ENCODE results near the gene CDC23.
"Not testable (repeated sequence)": the region's sequence is repeated elsewhere in the genome, so short reads cannot be mapped to it uniquely, and the experiment has no call there.

Gene CDC23

GRCh38 chr5:138212828-138213160, 329 bp downstream of the CDC23 start:
- no peak for DNase-seq
- in situ Hi-C loops (cut with HindIII; ENCODE audit: low pct_ligation_motif_present, low sequenced_read_pairs) = no loop called here

GRCh38 chr5:138210985-138211384, 2.1 kb downstream of the CDC23 start:
- DNase-seq = no peak
- Histone ChIP-seq H3K36me3 (replicated peaks) (peaks cover 2% of the 10 kb centered on the region), H3K27me3 (replicated peaks) (no peaks in the 10 kb centered on the region), H3K27ac (no peak overlapping the region), H3K4me3 (ENCODE audit: low read depth, low read length) (no peak overlapping the region)
- TF ChIP-seq CTCF (IDR thresholded peaks at IDR 0.05; ENCODE audit: low read depth, low read length, missing control alignments) = no peak
- in situ Hi-C loops (cut with HindIII; ENCODE audit: low pct_ligation_motif_present, low sequenced_read_pairs) = no loop called here

More at GRCh38 chr5:138212828-138213160, 329 bp downstream of the CDC23 start:
- H3K4me3 ChIP-seq (ENCODE audit: low read depth, low read length) = peak overlapping the region; percentile 99
- peaks cover 2% of the 10 kb centered on the region for H3K36me3 ChIP-seq (replicated peaks)
- H3K27me3 ChIP-seq (replicated peaks) = no peaks in the 10 kb centered on the region
- no peak for TF ChIP-seq CTCF (IDR thresholded peaks at IDR 0.05; ENCODE audit: low read depth, low read length, missing control alignments)
- peak overlapping the region; percentile 89 for H3K27ac ChIP-seq

GRCh38 chr5:138193859-138194258, 19.3 kb downstream of the CDC23 start:
- in situ Hi-C loops (cut with HindIII; ENCODE audit: low pct_ligation_motif_present, low sequenced_read_pairs); DNase-seq; H3K27me3 ChIP-seq (replicated peaks); H3K27ac ChIP-seq; H3K4me3 ChIP-seq (ENCODE audit: low read depth, low read length): not testable (repeated sequence)
- peaks cover 34% of the 10 kb centered on the region for H3K36me3 ChIP-seq (replicated peaks)

- in situ Hi-C loops (cut with HindIII; ENCODE audit: low pct_ligation_motif_present, low sequenced_read_pairs) = no loop called here
- no peak for DNase-seq
- H3K27me3 ChIP-seq (replicated peaks) = no peaks in the 10 kb centered on the region
- H3K4me3 ChIP-seq (ENCODE audit: low read depth, low read length) = no peak overlapping the region
- TF ChIP-seq CTCF (IDR thresholded peaks at IDR 0.05; ENCODE audit: low read depth, low read length, missing control alignments) = no peak
- H3K27ac ChIP-seq = no peak overlapping the region
- H3K36me3 ChIP-seq (replicated peaks) = peaks cover 38% of the 10 kb centered on the region
Measured at GRCh38 chr5:138192826-138193225, 20.3 kb downstream of the CDC23 start.

- in situ Hi-C loops (cut with HindIII; ENCODE audit: low pct_ligation_motif_present, low sequenced_read_pairs) = no loop called here
- TF ChIP-seq CTCF (IDR thresholded peaks at IDR 0.05; ENCODE audit: low read depth, low read length, missing control alignments) = no peak
- Histone ChIP-seq H3K27me3 (replicated peaks) (no peaks in the 10 kb centered on the region), H3K4me3 (ENCODE audit: low read depth, low read length) (no peak overlapping the region), H3K27ac (no peak overlapping the region), H3K36me3 (replicated peaks) (peaks cover 52% of the 10 kb centered on the region)
- DNase-seq = no peak
Measured at GRCh38 chr5:138188626-138189025, 24.5 kb downstream of the CDC23 start.

- H3K4me3 ChIP-seq (ENCODE audit: low read depth, low read length) = no peak overlapping the region
- no peak overlapping the region for H3K27ac ChIP-seq
- in situ Hi-C loops (cut with HindIII; ENCODE audit: low pct_ligation_motif_present, low sequenced_read_pairs) = no loop called here
- no peaks in the 10 kb centered on the region for H3K27me3 ChIP-seq (replicated peaks)
- no peak for TF ChIP-seq CTCF (IDR thresholded peaks at IDR 0.05; ENCODE audit: low read depth, low read length, missing control alignments)
- peaks cover 46% of the 10 kb centered on the region for H3K36me3 ChIP-seq (replicated peaks)
- no peak for DNase-seq
Measured at GRCh38 chr5:138186002-138186447, 27.1 kb downstream of the CDC23 start.

Data from brain microvascular endothelial cell (primary cell).